Measurements from ENCODE around the gene MTMR10. TPM values are rescaled to one million over a fixed set of nuclear protein-coding genes. Genes with fewer than 3 reads are reported as not detected.

MTMR10 gene
- polyA plus RNA-seq, 1 donor from 2014 or later = 2.3 TPM

GRCh38 chr15:30925686-30926085, 65.7 kb downstream of the MTMR10 start:
- Histone ChIP-seq H3K4me3 (ENCODE audit: low read length) (no peak overlapping the region), H3K4me2 (ENCODE audit: low read length) (no peak overlapping the region), H3K79me2 (replicated peaks; ENCODE audit: insufficient read depth, low read length) (no peaks in the 10 kb centered on the region), H2AFZ (ENCODE audit: low read depth, low read length) (no peak overlapping the region), H3K27ac (ENCODE audit: low read length) (no peak overlapping the region), H4K20me1 (ENCODE audit: insufficient read depth) (no peaks in the 10 kb centered on the region), H3K9ac (ENCODE audit: low read length) (no peak overlapping the region), H3K9me3 (ENCODE audit: low read length) (no peaks in the 10 kb centered on the region), H3K27me3 (ENCODE audit: insufficient read depth, low read depth, low read length) (no peaks in the 10 kb centered on the region), H3K9me2 (ENCODE audit: insufficient read depth, low read length) (no peaks in the 10 kb centered on the region), H3F3A (ENCODE audit: insufficient read depth, low read length, poor library complexity, severe bottlenecking) (no peaks in the 10 kb centered on the region), H3K36me3 (ENCODE audit: insufficient read depth, low read length) (peaks cover 15% of the 10 kb centered on the region)
- no peak for TF ChIP-seq CTCF (IDR thresholded peaks at IDR 0.05; ENCODE audit: poor library complexity, severe bottlenecking)
- no peak for TF ChIP-seq RAD21 (conservative IDR thresholded peaks at IDR 0.05)
- no peak for TF ChIP-seq EP300 (conservative IDR thresholded peaks at IDR 0.05; ENCODE audit: poor library complexity, severe bottlenecking)
- no peak for TF ChIP-seq TAF1 (IDR thresholded peaks at IDR 0.05; ENCODE audit: low read depth)
- no peak for TF ChIP-seq POLR2AphosphoS5 (IDR thresholded peaks at IDR 0.05)
- TF ChIP-seq EZH2 (IDR thresholded peaks at IDR 0.05; ENCODE audit: borderline replicate concordance, insufficient read depth, low read length, poor library complexity, severe bottlenecking) = no peak
- TF ChIP-seq SMC3 (conservative IDR thresholded peaks at IDR 0.05; ENCODE audit: poor library complexity) = no peak
- TF ChIP-seq REST (IDR thresholded peaks at IDR 0.05; ENCODE audit: borderline replicate concordance) = no peak
- no peak for TF ChIP-seq MXI1 (conservative IDR thresholded peaks at IDR 0.05; ENCODE audit: poor library complexity, severe bottlenecking)

GRCh38 chr15:30924353-30924752, 67.1 kb downstream of the MTMR10 start:
- H3K27ac ChIP-seq (ENCODE audit: low read length) = no peak overlapping the region
- no peak overlapping the region for H2AFZ ChIP-seq (ENCODE audit: low read depth, low read length)
- H3K79me2 ChIP-seq (replicated peaks; ENCODE audit: insufficient read depth, low read length) = no peaks in the 10 kb centered on the region
- no peaks in the 10 kb centered on the region for H3F3A ChIP-seq (ENCODE audit: insufficient read depth, low read length, poor library complexity, severe bottlenecking)
- no peaks in the 10 kb centered on the region for H3K9me3 ChIP-seq (ENCODE audit: low read length)
- no peaks in the 10 kb centered on the region for H4K20me1 ChIP-seq (ENCODE audit: insufficient read depth)
- TF ChIP-seq POLR2AphosphoS5 (IDR thresholded peaks at IDR 0.05) = no peak
- no peak for TF ChIP-seq TAF1 (IDR thresholded peaks at IDR 0.05; ENCODE audit: low read depth)
- no peak for TF ChIP-seq RAD21 (conservative IDR thresholded peaks at IDR 0.05)
- no peak for TF ChIP-seq MXI1 (conservative IDR thresholded peaks at IDR 0.05; ENCODE audit: poor library complexity, severe bottlenecking)
- TF ChIP-seq REST (IDR thresholded peaks at IDR 0.05; ENCODE audit: borderline replicate concordance) = no peak
- no peak for TF ChIP-seq CTCF (IDR thresholded peaks at IDR 0.05; ENCODE audit: poor library complexity, severe bottlenecking)
- no peak for TF ChIP-seq EP300 (conservative IDR thresholded peaks at IDR 0.05; ENCODE audit: poor library complexity, severe bottlenecking)
- no peak for TF ChIP-seq SMC3 (conservative IDR thresholded peaks at IDR 0.05; ENCODE audit: poor library complexity)
- no peak for TF ChIP-seq EZH2 (IDR thresholded peaks at IDR 0.05; ENCODE audit: borderline replicate concordance, insufficient read depth, low read length, poor library complexity, severe bottlenecking)
- H3K4me3 ChIP-seq (ENCODE audit: low read length) = no peak overlapping the region
- H3K36me3 ChIP-seq (ENCODE audit: insufficient read depth, low read length) = peaks cover 8% of the 10 kb centered on the region
- H3K4me2 ChIP-seq (ENCODE audit: low read length) = no peak overlapping the region
- H3K27me3 ChIP-seq (ENCODE audit: insufficient read depth, low read depth, low read length) = no peaks in the 10 kb centered on the region
- H3K9me2 ChIP-seq (ENCODE audit: insufficient read depth, low read length) = no peaks in the 10 kb centered on the region
- H3K9ac ChIP-seq (ENCODE audit: low read length) = no peak overlapping the region

Measured in neural cell (in vitro differentiated cells).